HEK293T (cell line): ENCODE measurements around the gene DRAP1.

Experiments used
- CTCF ChIA-PET: fragments of 350-600 bp; formaldehyde crosslinking; extraction: SDS; loops from one replicate; lab custom pipeline; 2021; ENCODE audit warnings: antibody characterized with exemption, inconsistent platforms; lab: Yijun Ruan, JAX
- POLR2A ChIA-PET: fragments of 350-600 bp; formaldehyde crosslinking; extraction: SDS; loops from one replicate; lab custom pipeline; 2020; ENCODE audit warnings: antibody characterized with exemption, inconsistent platforms; lab: Yijun Ruan, JAX
- DNase-seq: peaks from one replicate; pipeline ENCODE4 v3.0.0; 2012; ENCODE audit warnings: mixed read lengths; ENCODE audit errors: extremely low spot score
- ARNT ChIP-seq: fragments of 450-650 bp; IDR thresholded peaks from 2 replicates; pipeline ENCODE4 v1.6.1; 2017; ENCODE audit warnings: mild to moderate bottlenecking
- BHLHE40 ChIP-seq: fragments of 450-650 bp; IDR thresholded peaks from 2 replicates; pipeline ENCODE4 v1.6.1; 2016; ENCODE audit warnings: mild to moderate bottlenecking, moderate library complexity, borderline replicate concordance
- CTBP1 ChIP-seq: fragments of 450-650 bp; IDR thresholded peaks from 2 replicates; pipeline ENCODE4 v1.6.1; 2016; ENCODE audit warnings: borderline replicate concordance
- ELF4 ChIP-seq: fragments of 450-650 bp; IDR thresholded peaks from 2 replicates; pipeline ENCODE4 v1.6.1; 2017; ENCODE audit warnings: antibody characterized with exemption
- FOXA1 ChIP-seq: fragments of 450-650 bp; IDR thresholded peaks from 2 replicates; pipeline ENCODE4 v1.6.1; 2016; ENCODE audit warnings: mild to moderate bottlenecking
- FOXK2 ChIP-seq: fragments of 450-650 bp; IDR thresholded peaks from 2 replicates; pipeline ENCODE4 v1.6.1; 2016; ENCODE audit warnings: mild to moderate bottlenecking
- FOXM1 ChIP-seq: fragments of 450-650 bp; IDR thresholded peaks from 2 replicates; pipeline ENCODE4 v1.6.1; 2017; ENCODE audit warnings: mild to moderate bottlenecking, borderline replicate concordance
- HDGF ChIP-seq: fragments of 450-650 bp; IDR thresholded peaks from 2 replicates; pipeline ENCODE4 v1.6.1; 2017; ENCODE audit warnings: antibody characterized with exemption, borderline replicate concordance
- L3MBTL2 ChIP-seq: fragments of 450-650 bp; conservative IDR thresholded peaks from 2 replicates; pipeline ENCODE4 v1.6.1; 2016; ENCODE audit warnings: mild to moderate bottlenecking
- LEF1 ChIP-seq: fragments of 450-650 bp; IDR thresholded peaks from 2 replicates; pipeline ENCODE4 v1.6.1; 2017; ENCODE audit warnings: mild to moderate bottlenecking, borderline replicate concordance
- NFRKB ChIP-seq: fragments of 450-650 bp; IDR thresholded peaks from 2 replicates; pipeline ENCODE4 v1.6.1; 2016; ENCODE audit warnings: mild to moderate bottlenecking, moderate library complexity
- PKNOX1 ChIP-seq: fragments of 450-650 bp; IDR thresholded peaks from 2 replicates; pipeline ENCODE4 v1.6.1; 2016
- SP1 ChIP-seq: fragments of 450-650 bp; IDR thresholded peaks from 2 replicates; pipeline ENCODE4 v1.6.1; 2017
- SUZ12 ChIP-seq: fragments of 450-650 bp; IDR thresholded peaks from 2 replicates; pipeline ENCODE4 v1.6.1; 2016; ENCODE audit warnings: mild to moderate bottlenecking
- TARDBP ChIP-seq: fragments of 450-650 bp; IDR thresholded peaks from 2 replicates; pipeline ENCODE4 v1.6.1; 2016
- ZNF384 ChIP-seq: fragments of 450-650 bp; IDR thresholded peaks from 2 replicates; pipeline ENCODE4 v1.6.1; 2016

DRAP1 gene

DNA sequence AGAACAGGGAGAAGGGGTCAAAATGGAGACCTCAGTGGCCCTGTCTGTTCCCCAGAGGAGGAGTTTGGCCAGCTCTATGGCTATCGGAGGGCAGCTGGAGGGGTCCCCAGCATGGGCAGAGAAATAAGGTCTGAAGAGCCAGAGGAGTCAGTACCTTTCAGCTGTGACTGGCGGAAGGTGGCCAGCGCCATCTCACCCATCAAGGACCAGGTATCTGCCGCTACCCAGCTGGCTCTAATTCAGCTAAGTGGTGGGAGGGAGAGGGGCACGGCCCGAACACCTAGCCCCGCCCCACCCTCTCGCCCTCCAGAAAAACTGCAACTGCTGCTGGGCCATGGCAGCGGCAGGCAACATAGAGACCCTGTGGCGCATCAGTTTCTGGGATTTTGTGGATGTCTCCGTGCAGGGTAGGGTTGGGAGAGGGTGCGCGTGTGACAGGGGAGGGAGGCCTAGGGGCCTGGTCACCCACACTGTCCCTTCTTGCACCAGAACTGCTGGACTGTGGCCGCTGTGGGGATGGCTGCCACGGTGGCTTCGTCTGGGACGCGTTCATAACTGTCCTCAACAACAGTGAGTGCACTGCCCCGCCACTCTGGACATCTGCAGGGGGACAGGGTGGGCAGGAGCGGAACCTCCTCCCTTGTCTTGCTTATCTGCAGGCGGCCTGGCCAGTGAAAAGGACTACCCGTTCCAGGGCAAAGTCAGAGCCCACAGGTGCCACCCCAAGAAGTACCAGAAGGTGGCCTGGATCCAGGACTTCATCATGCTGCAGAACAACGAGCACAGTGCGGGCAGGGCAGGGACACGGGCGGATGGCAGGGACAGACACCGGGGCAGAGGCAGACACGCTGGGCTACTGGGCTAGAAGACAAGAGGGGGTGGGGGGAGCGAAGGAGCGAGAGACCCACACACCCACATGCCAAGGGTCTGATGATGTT, 36.8 kb upstream of the DRAP1 start:
- POLR2A ChIA-PET: interaction anchor here (1.0 to 12.4 kb wide), 3 partner anchors 9 to 18 kb away, joined by 3 to 289 read pairs (median 10); partner anchors contain the start of genes CFL1, EFEMP2 and MUS81
- CTCF ChIA-PET: no interaction called here
- no peak for DNase-seq
- TF ChIP-seq PKNOX1 (no peak), FOXM1 (no peak), HDGF (no peak), SP1 (no peak), L3MBTL2 (no peak), SUZ12 (no peak), ARNT (no peak), BHLHE40 (no peak), ELF4 (no peak), NFRKB (no peak), FOXK2 (no peak), TARDBP (no peak), FOXA1 (no peak), ZNF384 (no peak), LEF1 (no peak), CTBP1 (no peak)

GRCh38 chr11:65883058-65883761, 36.0 kb upstream of the DRAP1 start:
- DNase-seq: no peak
- POLR2A ChIA-PET: interaction anchor here (12.4 kb wide), 1 partner anchor 19 kb away, joined by 289 read pairs; the partner anchor contains the start of genes CFL1, EFEMP2 and MUS81
- TF ChIP-seq L3MBTL2 (no peak), ELF4 (no peak), LEF1 (no peak), TARDBP (no peak), ZNF384 (no peak), HDGF (no peak), FOXA1 (no peak), BHLHE40 (no peak), SP1 (no peak), FOXM1 (no peak), CTBP1 (no peak), PKNOX1 (no peak), ARNT (no peak), SUZ12 (no peak), NFRKB (no peak), FOXK2 (no peak)
- CTCF ChIA-PET: interaction anchor here (0.5 to 2.6 kb wide), 3 partner anchors 22 to 108 kb away, joined by 3 to 12 read pairs (median 4); no protein-coding TSS in a partner anchor

DNA sequence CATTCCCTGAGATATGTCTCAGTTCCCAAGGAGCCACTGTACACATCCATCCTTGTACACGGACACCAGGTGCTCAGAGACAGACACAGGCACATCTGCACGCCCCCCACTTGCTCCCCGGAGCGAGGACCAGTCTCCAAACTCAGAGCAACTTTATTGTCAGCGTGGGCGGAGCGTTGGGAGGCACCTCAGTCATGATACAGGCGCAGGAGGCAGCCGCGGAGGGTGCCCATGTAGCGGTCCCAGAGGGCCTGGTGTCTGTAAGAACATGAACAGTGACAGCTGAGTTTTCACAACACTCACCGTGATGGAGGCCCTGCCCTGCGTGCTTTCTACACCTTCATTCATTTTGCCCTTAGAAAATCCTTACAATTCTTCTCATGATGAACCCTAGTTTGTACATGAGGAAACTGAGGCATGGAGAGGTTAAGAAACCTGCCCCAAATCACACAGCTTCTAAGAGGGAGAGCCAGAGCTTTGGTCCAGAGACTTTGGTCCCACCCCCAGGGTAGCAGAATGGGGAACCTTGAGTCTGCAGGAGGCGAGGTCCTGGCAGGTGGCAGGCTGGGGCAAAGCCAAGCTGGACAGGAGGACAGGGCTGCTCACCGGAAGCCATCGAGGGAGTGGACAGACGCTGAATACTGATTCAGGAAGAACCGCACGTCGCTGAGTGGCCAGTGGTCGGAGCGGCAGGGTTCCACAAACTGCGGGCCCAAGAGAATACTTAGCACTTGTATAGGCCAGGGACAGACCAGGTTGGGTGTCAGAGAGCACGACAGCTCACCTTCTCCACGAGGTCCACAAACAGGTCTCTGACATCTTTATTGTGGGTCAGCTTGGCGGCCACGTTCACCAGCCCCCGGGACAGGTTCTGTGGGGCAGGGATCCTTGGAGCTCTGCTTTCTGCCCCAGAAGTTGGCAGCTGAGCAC, 35.2 kb upstream of the DRAP1 start:
- ChIA-PET CTCF (interaction anchor here (0.5 to 2.6 kb wide), 16 partner anchors 10 to 186 kb away, joined by 3 to 14 read pairs (median 3); partner anchors contain the start of genes KAT5, MUS81 and PACS1), POLR2A (interaction anchor here (1.1 to 12.4 kb wide), 4 partner anchors 10 to 172 kb away, joined by 4 to 289 read pairs (median 6); partner anchors contain the start of genes CFL1, EFEMP2, KAT5 and MUS81)
- no peak for TF ChIP-seq ELF4
- no peak for TF ChIP-seq FOXM1
- TF ChIP-seq FOXK2: no peak
- TF ChIP-seq BHLHE40: no peak
- TF ChIP-seq SUZ12: no peak
- no peak for TF ChIP-seq CTBP1
- TF ChIP-seq L3MBTL2: no peak
- TF ChIP-seq LEF1: no peak
- no peak for TF ChIP-seq TARDBP
- no peak for TF ChIP-seq SP1
- TF ChIP-seq ARNT: no peak
- no peak for TF ChIP-seq HDGF
- TF ChIP-seq ZNF384: no peak
- no peak for DNase-seq

DNA sequence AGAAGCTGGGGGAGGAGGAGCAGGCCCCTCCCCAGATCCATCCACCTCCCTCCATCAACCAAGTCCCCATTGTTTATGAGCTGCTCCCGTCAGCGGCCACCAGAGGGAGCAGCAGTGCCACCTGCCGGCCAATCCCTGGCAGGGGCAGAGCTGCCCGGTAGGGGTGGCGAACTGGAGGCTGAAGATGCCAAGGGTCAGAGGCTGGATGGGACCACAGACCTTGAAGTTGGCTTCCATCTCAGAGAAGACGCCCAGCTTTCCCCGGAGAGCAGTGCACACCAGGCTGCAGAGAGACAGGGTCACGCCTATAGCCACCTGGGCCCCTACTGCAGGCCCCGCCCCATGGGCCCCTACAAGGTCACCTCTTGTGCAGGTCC, 34.5 kb upstream of the DRAP1 start:
- peak; percentile 76 for DNase-seq
- ChIA-PET CTCF (interaction anchor here (0.5 to 2.6 kb wide), 18 partner anchors 10 to 185 kb away, joined by 3 to 14 read pairs (median 3); partner anchors contain the start of genes KAT5, MUS81 and PACS1), POLR2A (interaction anchor here (1.1 to 12.4 kb wide), 5 partner anchors 10 to 172 kb away, joined by 4 to 289 read pairs (median 5); partner anchors contain the start of genes CFL1, EFEMP2, KAT5 and MUS81)
- TF ChIP-seq L3MBTL2: no peak
- 0 out of 2 replicates have a peak, but pooled peaks have one; percentile 39 for TF ChIP-seq FOXM1

GRCh38 chr11:65885231-65885630, 34.0 kb upstream of the DRAP1 start:
- DNase-seq: no peak
- CTCF ChIA-PET: interaction anchor here (0.6 to 2.6 kb wide), 16 partner anchors 10 to 179 kb away, joined by 3 to 14 read pairs (median 4); partner anchors contain the start of genes KAT5 and MUS81
- no peak for TF ChIP-seq ELF4
- no peak for TF ChIP-seq CTBP1
- TF ChIP-seq FOXA1: no peak
- no peak for TF ChIP-seq BHLHE40
- TF ChIP-seq TARDBP: no peak
- TF ChIP-seq LEF1: no peak
- no peak for TF ChIP-seq ZNF384
- no peak for TF ChIP-seq HDGF
- no peak for TF ChIP-seq SP1
- no peak for TF ChIP-seq L3MBTL2
- POLR2A ChIA-PET: interaction anchor here (0.9 to 12.4 kb wide), 6 partner anchors 11 to 173 kb away, joined by 3 to 289 read pairs (median 4); partner anchors contain the start of genes CFL1, EFEMP2, KAT5 and MUS81
